Measurements from ENCODE around the gene FOXO6.

DNA sequence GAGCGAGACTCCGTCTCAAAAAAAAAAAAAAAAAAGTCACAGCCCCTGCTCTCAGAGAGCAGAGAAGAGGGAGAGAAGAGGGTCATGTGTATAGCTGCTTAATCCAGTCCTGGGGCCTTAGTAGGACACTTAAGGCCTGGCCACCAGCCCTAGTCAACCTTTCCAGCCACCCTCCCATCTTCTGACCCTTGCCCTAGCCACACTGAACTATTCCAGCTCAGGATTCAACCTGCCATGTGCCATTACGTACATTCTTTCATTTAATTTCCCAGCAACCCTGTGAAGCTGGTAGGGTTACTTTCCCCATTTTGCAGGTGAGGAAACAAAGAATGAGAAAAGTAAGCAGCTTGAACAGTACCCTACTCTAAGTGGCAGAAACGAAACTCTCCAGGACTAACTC lies 9.0 kb downstream of the FOXO6 start:
- no peak for TF ChIP-seq EZH2 (IDR thresholded peaks at IDR 0.05; ENCODE audit: low read length)
- TF ChIP-seq, protein P1, sequence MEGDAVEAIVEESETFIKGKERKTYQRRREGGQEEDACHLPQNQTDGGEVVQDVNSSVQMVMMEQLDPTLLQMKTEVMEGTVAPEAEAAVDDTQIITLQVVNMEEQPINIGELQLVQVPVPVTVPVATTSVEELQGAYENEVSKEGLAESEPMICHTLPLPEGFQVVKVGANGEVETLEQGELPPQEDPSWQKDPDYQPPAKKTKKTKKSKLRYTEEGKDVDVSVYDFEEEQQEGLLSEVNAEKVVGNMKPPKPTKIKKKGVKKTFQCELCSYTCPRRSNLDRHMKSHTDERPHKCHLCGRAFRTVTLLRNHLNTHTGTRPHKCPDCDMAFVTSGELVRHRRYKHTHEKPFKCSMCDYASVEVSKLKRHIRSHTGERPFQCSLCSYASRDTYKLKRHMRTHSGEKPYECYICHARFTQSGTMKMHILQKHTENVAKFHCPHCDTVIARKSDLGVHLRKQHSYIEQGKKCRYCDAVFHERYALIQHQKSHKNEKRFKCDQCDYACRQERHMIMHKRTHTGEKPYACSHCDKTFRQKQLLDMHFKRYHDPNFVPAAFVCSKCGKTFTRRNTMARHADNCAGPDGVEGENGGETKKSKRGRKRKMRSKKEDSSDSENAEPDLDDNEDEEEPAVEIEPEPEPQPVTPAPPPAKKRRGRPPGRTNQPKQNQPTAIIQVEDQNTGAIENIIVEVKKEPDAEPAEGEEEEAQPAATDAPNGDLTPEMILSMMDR (optimal IDR thresholded peaks at IDR 0.05 in 1 of 3, IDR thresholded peaks at IDR 0.05 in 1 of 3, conservative IDR thresholded peaks at IDR 0.05 in 1 of 3; ENCODE audit: extremely low read depth in 1 of 3, insufficient read depth in 2 of 3, low read length in 3 of 3) = no peak
